ENCODE results near the gene RAB3C. TPM values are rescaled to one million over a fixed set of nuclear protein-coding genes. Genes with fewer than 3 reads are reported as not detected.

RAB3C gene
- total and polyA plus RNA-seq, 2 experiments from 2014 or later: 15.0 to 30.6 TPM

DNA sequence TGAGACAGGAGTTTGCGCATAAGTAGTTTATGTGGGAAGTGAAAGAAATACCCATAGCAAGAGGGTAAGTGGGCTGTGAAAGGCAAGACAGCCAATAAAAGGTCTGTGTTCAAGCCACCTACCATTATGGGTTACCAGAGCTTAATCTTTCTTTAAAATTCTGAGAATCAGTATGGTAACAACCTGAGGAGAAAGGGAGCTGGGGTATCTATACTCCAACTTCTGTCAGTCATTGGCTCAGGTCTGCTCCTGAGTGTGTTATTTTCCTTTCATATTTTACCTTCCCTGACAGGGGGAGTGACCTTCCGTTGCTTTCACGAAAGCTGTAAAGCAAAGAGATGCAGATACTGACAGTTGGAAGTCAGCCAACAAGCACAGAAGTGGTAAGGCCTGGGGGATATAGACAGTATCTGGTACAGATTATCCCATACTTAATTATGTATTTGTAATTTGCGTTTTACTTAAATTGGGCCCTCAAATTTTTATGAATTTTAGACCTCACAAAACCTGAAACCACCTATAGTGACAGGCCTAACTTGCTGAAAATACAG, 233.4 kb downstream of the RAB3C start (continued):
- TF ChIP-seq EZH2phosphoT487 (IDR thresholded peaks at IDR 0.05; ENCODE audit: unreplicated experiment): no peak
- TF ChIP-seq JUNB (IDR thresholded peaks at IDR 0.05; ENCODE audit: unreplicated experiment): no peak
- TF ChIP-seq, protein P1, sequence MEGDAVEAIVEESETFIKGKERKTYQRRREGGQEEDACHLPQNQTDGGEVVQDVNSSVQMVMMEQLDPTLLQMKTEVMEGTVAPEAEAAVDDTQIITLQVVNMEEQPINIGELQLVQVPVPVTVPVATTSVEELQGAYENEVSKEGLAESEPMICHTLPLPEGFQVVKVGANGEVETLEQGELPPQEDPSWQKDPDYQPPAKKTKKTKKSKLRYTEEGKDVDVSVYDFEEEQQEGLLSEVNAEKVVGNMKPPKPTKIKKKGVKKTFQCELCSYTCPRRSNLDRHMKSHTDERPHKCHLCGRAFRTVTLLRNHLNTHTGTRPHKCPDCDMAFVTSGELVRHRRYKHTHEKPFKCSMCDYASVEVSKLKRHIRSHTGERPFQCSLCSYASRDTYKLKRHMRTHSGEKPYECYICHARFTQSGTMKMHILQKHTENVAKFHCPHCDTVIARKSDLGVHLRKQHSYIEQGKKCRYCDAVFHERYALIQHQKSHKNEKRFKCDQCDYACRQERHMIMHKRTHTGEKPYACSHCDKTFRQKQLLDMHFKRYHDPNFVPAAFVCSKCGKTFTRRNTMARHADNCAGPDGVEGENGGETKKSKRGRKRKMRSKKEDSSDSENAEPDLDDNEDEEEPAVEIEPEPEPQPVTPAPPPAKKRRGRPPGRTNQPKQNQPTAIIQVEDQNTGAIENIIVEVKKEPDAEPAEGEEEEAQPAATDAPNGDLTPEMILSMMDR (conservative IDR thresholded peaks at IDR 0.05; ENCODE audit: low read depth in 2 of 2): no peak
- TF ChIP-seq CREB1 (CRISPR knock-in tag; IDR thresholded peaks at IDR 0.05; ENCODE audit: low read depth): no peak
- no peak for TF ChIP-seq POLR2AphosphoS5 (IDR thresholded peaks at IDR 0.05; ENCODE audit: low read depth)
- no peak for TF ChIP-seq EZH2 (IDR thresholded peaks at IDR 0.05; ENCODE audit: low read depth, unreplicated experiment)
- no peak for TF ChIP-seq ZNF331 (CRISPR knock-in tag; IDR thresholded peaks at IDR 0.05; ENCODE audit: low read depth)
- TF ChIP-seq NANOG (IDR thresholded peaks at IDR 0.05; ENCODE audit: borderline replicate concordance): no peak

DNA sequence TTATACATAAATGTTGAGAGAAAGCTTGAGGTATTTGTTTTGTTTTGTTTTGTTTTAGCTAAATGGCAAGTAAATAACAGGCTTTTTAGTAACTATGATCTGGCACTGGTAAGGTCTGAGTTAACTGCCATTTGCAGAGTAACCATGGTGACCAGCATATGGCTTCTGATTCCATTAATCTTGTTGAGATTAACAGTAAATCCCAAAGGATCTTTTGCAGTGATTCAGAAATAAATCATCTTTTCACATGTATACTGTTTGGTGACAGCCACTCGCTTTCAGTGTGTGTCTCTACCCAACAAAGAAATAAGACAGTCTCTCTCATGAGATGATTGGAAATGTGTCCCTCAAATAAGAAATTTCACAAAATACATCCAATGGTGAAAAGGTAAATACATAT, 235.6 kb downstream of the RAB3C start:
- H3K9me2 ChIP-seq (ENCODE audit: insufficient read depth): no peaks in the 10 kb centered on the region
- no peaks in the 10 kb centered on the region for H3F3A ChIP-seq (replicated peaks; ENCODE audit: low read depth)
- no peaks in the 10 kb centered on the region for H3K36me3 Mint-ChIP-seq (ENCODE audit: low read depth)
- H3K4me2 ChIP-seq: no peak overlapping the region
- no peak overlapping the region for H3K27ac Mint-ChIP-seq
- no peaks in the 10 kb centered on the region for H3K27me3 Mint-ChIP-seq (ENCODE audit: insufficient read depth, low read depth, poor library complexity)
- H3K9me3 Mint-ChIP-seq: no peaks in the 10 kb centered on the region
- no peak overlapping the region for H3K4me3 Mint-ChIP-seq
- no peaks in the 10 kb centered on the region for H3K4me1 Mint-ChIP-seq
- H3K4me1 ChIP-seq (ENCODE audit: insufficient read depth): no peaks in the 10 kb centered on the region
- DNase-seq (ENCODE audit: low spot score) (no peak), ATAC-seq (no peak)
- H3K4me3 ChIP-seq: no peak overlapping the region
- no peaks in the 10 kb centered on the region for H3K79me2 ChIP-seq (replicated peaks; ENCODE audit: insufficient read depth)
- H3K27ac ChIP-seq (ENCODE audit: low read depth): no peak overlapping the region
- H3K36me3 ChIP-seq (ENCODE audit: insufficient read depth): no peaks in the 10 kb centered on the region
- H2AFZ ChIP-seq: no peak overlapping the region
- no peaks in the 10 kb centered on the region for H3K27me3 ChIP-seq (ENCODE audit: insufficient read depth)
- no peaks in the 10 kb centered on the region for H4K20me1 ChIP-seq (replicated peaks; ENCODE audit: insufficient read depth)
- no peak for TF ChIP-seq CREB1 (CRISPR knock-in tag; IDR thresholded peaks at IDR 0.05; ENCODE audit: low read depth)
- TF ChIP-seq STAT1 (IDR thresholded peaks at IDR 0.05; ENCODE audit: unreplicated experiment): no peak
- TF ChIP-seq, protein P1 (conservative IDR thresholded peaks at IDR 0.05; ENCODE audit: low read depth in 2 of 2): no peak
- TF ChIP-seq POLR2AphosphoS5 (IDR thresholded peaks at IDR 0.05; ENCODE audit: low read depth): no peak
- TF ChIP-seq, protein P2, sequence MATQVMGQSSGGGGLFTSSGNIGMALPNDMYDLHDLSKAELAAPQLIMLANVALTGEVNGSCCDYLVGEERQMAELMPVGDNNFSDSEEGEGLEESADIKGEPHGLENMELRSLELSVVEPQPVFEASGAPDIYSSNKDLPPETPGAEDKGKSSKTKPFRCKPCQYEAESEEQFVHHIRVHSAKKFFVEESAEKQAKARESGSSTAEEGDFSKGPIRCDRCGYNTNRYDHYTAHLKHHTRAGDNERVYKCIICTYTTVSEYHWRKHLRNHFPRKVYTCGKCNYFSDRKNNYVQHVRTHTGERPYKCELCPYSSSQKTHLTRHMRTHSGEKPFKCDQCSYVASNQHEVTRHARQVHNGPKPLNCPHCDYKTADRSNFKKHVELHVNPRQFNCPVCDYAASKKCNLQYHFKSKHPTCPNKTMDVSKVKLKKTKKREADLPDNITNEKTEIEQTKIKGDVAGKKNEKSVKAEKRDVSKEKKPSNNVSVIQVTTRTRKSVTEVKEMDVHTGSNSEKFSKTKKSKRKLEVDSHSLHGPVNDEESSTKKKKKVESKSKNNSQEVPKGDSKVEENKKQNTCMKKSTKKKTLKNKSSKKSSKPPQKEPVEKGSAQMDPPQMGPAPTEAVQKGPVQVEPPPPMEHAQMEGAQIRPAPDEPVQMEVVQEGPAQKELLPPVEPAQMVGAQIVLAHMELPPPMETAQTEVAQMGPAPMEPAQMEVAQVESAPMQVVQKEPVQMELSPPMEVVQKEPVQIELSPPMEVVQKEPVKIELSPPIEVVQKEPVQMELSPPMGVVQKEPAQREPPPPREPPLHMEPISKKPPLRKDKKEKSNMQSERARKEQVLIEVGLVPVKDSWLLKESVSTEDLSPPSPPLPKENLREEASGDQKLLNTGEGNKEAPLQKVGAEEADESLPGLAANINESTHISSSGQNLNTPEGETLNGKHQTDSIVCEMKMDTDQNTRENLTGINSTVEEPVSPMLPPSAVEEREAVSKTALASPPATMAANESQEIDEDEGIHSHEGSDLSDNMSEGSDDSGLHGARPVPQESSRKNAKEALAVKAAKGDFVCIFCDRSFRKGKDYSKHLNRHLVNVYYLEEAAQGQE (IDR thresholded peaks at IDR 0.05; ENCODE audit: unreplicated experiment): no peak
- TF ChIP-seq EZH2phosphoT487 (IDR thresholded peaks at IDR 0.05; ENCODE audit: unreplicated experiment): no peak
- no peak for TF ChIP-seq JUNB (IDR thresholded peaks at IDR 0.05; ENCODE audit: unreplicated experiment)
- TF ChIP-seq NANOG (IDR thresholded peaks at IDR 0.05; ENCODE audit: borderline replicate concordance): no peak
- TF ChIP-seq, protein P3, sequence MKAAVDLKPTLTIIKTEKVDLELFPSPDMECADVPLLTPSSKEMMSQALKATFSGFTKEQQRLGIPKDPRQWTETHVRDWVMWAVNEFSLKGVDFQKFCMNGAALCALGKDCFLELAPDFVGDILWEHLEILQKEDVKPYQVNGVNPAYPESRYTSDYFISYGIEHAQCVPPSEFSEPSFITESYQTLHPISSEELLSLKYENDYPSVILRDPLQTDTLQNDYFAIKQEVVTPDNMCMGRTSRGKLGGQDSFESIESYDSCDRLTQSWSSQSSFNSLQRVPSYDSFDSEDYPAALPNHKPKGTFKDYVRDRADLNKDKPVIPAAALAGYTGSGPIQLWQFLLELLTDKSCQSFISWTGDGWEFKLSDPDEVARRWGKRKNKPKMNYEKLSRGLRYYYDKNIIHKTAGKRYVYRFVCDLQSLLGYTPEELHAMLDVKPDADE (IDR thresholded peaks at IDR 0.05): no peak
- no peak for TF ChIP-seq ZNF331 (CRISPR knock-in tag; IDR thresholded peaks at IDR 0.05; ENCODE audit: low read depth)
- TF ChIP-seq EZH2 (IDR thresholded peaks at IDR 0.05; ENCODE audit: low read depth, unreplicated experiment): no peak
- no peak for TF ChIP-seq ZNF114 (CRISPR knock-in tag; IDR thresholded peaks at IDR 0.05)
